HG03175 (cell line): Measurements from ENCODE around the gene TIPRL.

ENCODE experiments used
- ATAC-seq: cut with Tn5 transposase; IDR thresholded peaks from one replicate; pipeline ENCODE4 v1.9.1; 2021; ENCODE audit warnings: mild to moderate bottlenecking, moderate library complexity; ENCODE audit not compliant: unreplicated experiment

The TIPRL gene

DNA sequence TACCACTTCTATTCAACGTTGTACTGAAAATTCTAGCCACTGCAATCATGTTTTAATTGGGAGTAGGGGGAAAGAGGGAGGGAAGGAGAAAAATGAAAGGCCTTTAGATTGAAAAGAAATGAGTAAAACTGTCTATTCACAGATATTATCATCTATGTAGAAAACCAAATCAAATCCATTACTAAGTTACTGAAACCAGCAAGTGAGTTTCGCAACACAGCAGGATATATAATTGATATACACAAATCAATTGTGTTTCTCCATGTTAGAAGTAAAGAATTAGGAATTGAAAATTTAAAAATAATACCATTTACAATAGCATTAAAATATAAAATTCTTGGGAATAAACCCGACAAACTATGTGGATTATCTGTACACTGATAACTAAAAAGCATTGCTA lies 66.3 kb downstream of the TIPRL start:
- no peak for ATAC-seq

DNA sequence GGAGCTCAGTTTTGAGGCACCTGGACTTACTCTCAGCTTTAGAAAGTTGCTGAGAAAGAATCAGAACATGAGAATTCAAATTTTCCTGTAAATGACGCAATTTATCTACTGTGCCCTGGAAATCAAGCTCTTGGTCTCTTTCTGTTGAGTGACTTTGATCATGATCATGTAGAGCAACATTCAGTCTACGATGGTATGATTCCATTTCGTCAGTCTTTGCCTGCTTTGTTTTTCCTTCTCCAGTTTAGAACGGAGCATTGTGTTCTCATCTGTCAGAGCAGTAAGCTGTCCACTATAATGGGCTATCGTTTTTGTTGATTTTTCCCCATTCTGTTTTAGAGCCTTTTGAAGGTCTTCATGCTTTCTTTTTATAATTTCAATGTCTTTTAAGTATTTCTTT lies 67.7 kb downstream of the TIPRL start:
- no peak for ATAC-seq
